HEK293 (cell line): ENCODE measurements around the gene LRRC75A.

Experiments used
- CTCF ChIP-seq: fragments of 450-650 bp; formaldehyde crosslinking; IDR thresholded peaks from 2 replicates; pipeline ENCODE4 v1.5.1; 2016; ENCODE audit warnings: missing biosample characterization, missing genetic modification characterization
- GLI4 ChIP-seq: fragments of 450-650 bp; formaldehyde crosslinking; IDR thresholded peaks from 2 replicates; pipeline ENCODE4 v1.5.1; 2016; ENCODE audit warnings: missing biosample characterization, missing genetic modification characterization
- GLIS1 ChIP-seq: fragments of 450-650 bp; formaldehyde crosslinking; IDR thresholded peaks from 2 replicates; pipeline ENCODE4 v1.5.1; 2016; ENCODE audit warnings: missing biosample characterization, missing genetic modification characterization
- GLIS2 ChIP-seq: fragments of 450-650 bp; formaldehyde crosslinking; IDR thresholded peaks from 2 replicates; pipeline ENCODE4 v1.5.1; 2016; ENCODE audit warnings: missing biosample characterization, missing genetic modification characterization
- PRDM1 ChIP-seq: fragments of 450-650 bp; formaldehyde crosslinking; IDR thresholded peaks from 2 replicates; pipeline ENCODE4; 2016; ENCODE audit warnings: missing biosample characterization, missing genetic modification characterization
- SP2 ChIP-seq: fragments of 450-650 bp; formaldehyde crosslinking; IDR thresholded peaks from 2 replicates; pipeline ENCODE4 v1.5.1; 2016; ENCODE audit warnings: missing biosample characterization, missing genetic modification characterization
- YY1 ChIP-seq: fragments of 450-650 bp; formaldehyde crosslinking; IDR thresholded peaks from 2 replicates; pipeline ENCODE4 v1.5.1; 2018; ENCODE audit warnings: missing biosample characterization, missing genetic modification characterization
- ZBTB8A ChIP-seq: fragments of 450-650 bp; formaldehyde crosslinking; IDR thresholded peaks from 2 replicates; pipeline ENCODE4 v1.5.1; 2016; ENCODE audit warnings: missing biosample characterization, missing genetic modification characterization
- ZNF140 ChIP-seq: fragments of 450-650 bp; formaldehyde crosslinking; IDR thresholded peaks from 2 replicates; pipeline ENCODE4 v1.5.1; 2016; ENCODE audit warnings: missing biosample characterization, missing genetic modification characterization
- ZNF416 ChIP-seq: fragments of 450-650 bp; formaldehyde crosslinking; IDR thresholded peaks from 2 replicates; pipeline ENCODE4 v1.5.1; 2016; ENCODE audit warnings: missing biosample characterization, missing genetic modification characterization
- ZNF513 ChIP-seq: fragments of 450-650 bp; IDR thresholded peaks from 2 replicates; pipeline ENCODE4 v1.5.1; 2018; ENCODE audit warnings: missing biosample characterization, missing genetic modification characterization
- ZNF561 ChIP-seq: fragments of 450-650 bp; IDR thresholded peaks from 2 replicates; pipeline ENCODE4 v1.5.1; 2018; ENCODE audit warnings: missing biosample characterization, missing genetic modification characterization, borderline replicate concordance
- ZNF785 ChIP-seq: fragments of 450-650 bp; formaldehyde crosslinking; IDR thresholded peaks from 2 replicates; pipeline ENCODE4 v1.5.1; 2016; ENCODE audit warnings: missing biosample characterization, missing genetic modification characterization
- ZNF791 ChIP-seq: fragments of 450-650 bp; formaldehyde crosslinking; IDR thresholded peaks from 2 replicates; pipeline ENCODE4 v1.5.1; 2016; ENCODE audit warnings: missing biosample characterization, missing genetic modification characterization

- TF ChIP-seq SP2 (tag by site-specific recombination) (no peak), PRDM1 (no peak), CTCF (tag by site-specific recombination) (no peak), ZNF416 (no peak), GLIS2 (tag by site-specific recombination) (no peak), GLI4 (tag by site-specific recombination) (no peak), GLIS1 (tag by site-specific recombination) (no peak), ZNF561 (tag by site-specific recombination) (no peak), ZNF785 (tag by site-specific recombination) (no peak), ZNF140 (tag by site-specific recombination) (no peak), ZNF791 (no peak), ZNF513 (tag by site-specific recombination) (no peak), ZBTB8A (tag by site-specific recombination) (no peak), YY1 (tag by site-specific recombination) (no peak)
These were observed 14.2 kb upstream of the LRRC75A start for GRCh38 chr17:16506188-16506587.
